Activated naive CD8-positive, alpha-beta T cell treated with anti-CD3 and anti-CD28 coated beads, Interleukin-2, amount 10 ng/mL, durations not matched to agents 7 days and 5 days (primary cell): ENCODE results near the gene C5. TPM values are rescaled to one million over a fixed set of nuclear protein-coding genes. Genes with fewer than 3 reads are reported as not detected.

Source experiments
- total RNA-seq, 2 experiments: library from RNA; stranded (reverse); gene quantifications; one replicate each; pipeline ENCODE4 v1.2.3, GENCODE V29; 2021

The C5 gene
- total RNA-seq, 2 experiments from 2014 or later, result 2.8 to 3.5 TPM

Other genes with a start within 250 kb of the C5 start
- 10 to 100 TPM; 42.6 to 57.4 TPM for gene PSMD5, start 207.4 kb downstream of the C5 start, total RNA-seq
- gene PHF19, start 173.1 kb downstream of the C5 start, total RNA-seq, result 100 to 1,000 TPM; 248 to 253 TPM
- gene TRAF1, start 123.5 kb downstream of the C5 start, total RNA-seq, result 100 to 1,000 TPM in 1 of 2 experiments, 10 to 100 TPM in 1; 97.1 to 102 TPM
- gene CNTRL, start 24.7 kb upstream of the C5 start, total RNA-seq, result 10 to 100 TPM; 92.3 to 94.6 TPM
- gene RAB14, start 151.6 kb upstream of the C5 start, total RNA-seq, result 10 to 100 TPM; 68.3 to 70.5 TPM
- gene GSN, start 217.9 kb upstream of the C5 start, total RNA-seq, result 1 to 10 TPM; 8.0 to 9.6 TPM